OCI-LY7 (cell line): Measurements from ENCODE around the gene CKMT1B.
"Not testable (repeated sequence)": the region's sequence is repeated elsewhere in the genome, so short reads cannot be mapped to it uniquely, and the experiment has no call there.

Experiments used
- EZH2phosphoT487 ChIP-seq: fragments of 200-600 bp; sonication (generic); IDR thresholded peaks from 2 replicates; pipeline ENCODE4 v1.6.1; 2018; ENCODE audit warnings: low read depth, borderline replicate concordance, mild to moderate bottlenecking, mixed run types, antibody characterized with exemption, low read length, moderate library complexity, mixed read lengths
- TF ChIP-seq, protein P1 (sequence below): fragments of 200-600 bp; sonication (generic); conservative IDR thresholded peaks from 2 replicates; pipeline ENCODE4 v1.5.1; 2014; ENCODE audit warnings: mild to moderate bottlenecking, antibody characterized with exemption, low read length, moderate library complexity, mixed read lengths

- TF ChIP-seq, protein P1, sequence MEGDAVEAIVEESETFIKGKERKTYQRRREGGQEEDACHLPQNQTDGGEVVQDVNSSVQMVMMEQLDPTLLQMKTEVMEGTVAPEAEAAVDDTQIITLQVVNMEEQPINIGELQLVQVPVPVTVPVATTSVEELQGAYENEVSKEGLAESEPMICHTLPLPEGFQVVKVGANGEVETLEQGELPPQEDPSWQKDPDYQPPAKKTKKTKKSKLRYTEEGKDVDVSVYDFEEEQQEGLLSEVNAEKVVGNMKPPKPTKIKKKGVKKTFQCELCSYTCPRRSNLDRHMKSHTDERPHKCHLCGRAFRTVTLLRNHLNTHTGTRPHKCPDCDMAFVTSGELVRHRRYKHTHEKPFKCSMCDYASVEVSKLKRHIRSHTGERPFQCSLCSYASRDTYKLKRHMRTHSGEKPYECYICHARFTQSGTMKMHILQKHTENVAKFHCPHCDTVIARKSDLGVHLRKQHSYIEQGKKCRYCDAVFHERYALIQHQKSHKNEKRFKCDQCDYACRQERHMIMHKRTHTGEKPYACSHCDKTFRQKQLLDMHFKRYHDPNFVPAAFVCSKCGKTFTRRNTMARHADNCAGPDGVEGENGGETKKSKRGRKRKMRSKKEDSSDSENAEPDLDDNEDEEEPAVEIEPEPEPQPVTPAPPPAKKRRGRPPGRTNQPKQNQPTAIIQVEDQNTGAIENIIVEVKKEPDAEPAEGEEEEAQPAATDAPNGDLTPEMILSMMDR: not testable (repeated sequence)
- not testable (repeated sequence) for TF ChIP-seq EZH2phosphoT487
These were observed 6.4 kb downstream of the CKMT1B start for GRCh38 chr15:43600200-43600599.
